ENCODE data around the gene WDFY2.

WDFY2 gene

DNA sequence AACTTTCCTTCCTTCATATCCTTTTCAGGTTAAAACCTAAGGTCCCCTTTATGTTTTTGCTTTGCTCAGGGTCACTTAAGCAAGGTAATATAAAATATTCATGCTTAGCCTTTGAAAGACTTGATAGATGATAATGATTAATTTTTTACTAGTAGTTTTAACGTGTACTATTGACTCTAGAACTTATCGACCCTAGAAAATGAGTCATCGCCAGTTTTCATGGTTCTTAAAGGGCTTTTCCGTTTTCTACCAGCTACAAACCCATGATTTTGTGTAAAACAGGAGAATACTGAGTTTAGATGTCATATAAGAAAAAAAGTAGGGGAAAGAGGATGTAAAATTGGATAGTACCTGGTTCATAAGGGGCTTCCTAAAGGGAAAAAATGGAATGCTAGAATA, 144.0 kb downstream of the WDFY2 start:
- Histone ChIP-seq H3K36me3 (ENCODE audit: insufficient read depth, low read length) (peaks cover 7% of the 10 kb centered on the region), H3K9me3 (ENCODE audit: low read length) (peaks cover 1% of the 10 kb centered on the region), H3K4me1 (ENCODE audit: insufficient read depth, low read length) (peaks cover 19% of the 10 kb centered on the region), H3K27me3 (ENCODE audit: insufficient read depth, low read length) (no peaks in the 10 kb centered on the region), H3K4me3 (ENCODE audit: low read length) (no peak overlapping the region), H2AFZ (ENCODE audit: low read depth, low read length) (no peak overlapping the region)

- Histone ChIP-seq H3K4me1 (ENCODE audit: insufficient read depth, low read length) (peaks cover 26% of the 10 kb centered on the region), H3K27me3 (ENCODE audit: insufficient read depth, low read length) (no peaks in the 10 kb centered on the region), H3K36me3 (ENCODE audit: insufficient read depth, low read length) (peaks cover 7% of the 10 kb centered on the region), H2AFZ (ENCODE audit: low read depth, low read length) (no peak overlapping the region), H3K9me3 (ENCODE audit: low read length) (peaks cover 1% of the 10 kb centered on the region), H3K4me3 (ENCODE audit: low read length) (no peak overlapping the region)
These were observed 144.7 kb downstream of the WDFY2 start for GRCh38 chr13:51728972-51729371.

DNA sequence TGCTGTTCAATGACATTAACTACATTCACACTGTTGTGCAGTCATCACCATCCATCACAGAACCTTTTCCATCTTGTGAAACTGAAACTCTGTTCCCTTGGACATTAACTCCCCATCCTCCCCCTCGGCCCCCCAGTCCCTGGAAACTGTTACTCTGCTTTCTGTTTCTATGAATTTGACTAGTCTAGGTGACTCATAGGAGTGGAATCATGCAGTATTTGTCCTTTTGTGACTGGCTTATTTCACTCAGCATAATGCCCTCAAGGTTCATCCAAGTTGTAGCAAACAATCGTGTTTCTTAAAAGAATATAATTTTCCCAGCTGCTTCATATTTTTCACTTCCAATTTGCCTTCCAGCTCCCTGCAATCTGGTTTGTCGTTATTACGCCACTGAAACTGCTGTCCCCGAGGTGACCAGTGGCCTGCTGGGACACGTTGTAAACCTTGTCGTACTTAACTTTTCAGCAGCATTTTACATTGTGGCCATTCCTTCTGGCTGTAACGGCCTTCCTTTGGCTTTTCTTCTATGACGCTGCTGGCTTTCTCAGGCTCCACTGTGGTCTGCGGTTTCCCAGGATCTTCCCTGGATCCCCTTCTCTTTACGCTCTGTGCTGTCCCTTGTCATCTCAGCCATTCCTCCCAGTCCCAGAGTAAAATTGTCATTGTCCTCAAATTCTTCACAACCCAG, 145.7 kb downstream of the WDFY2 start:
- Histone ChIP-seq H2AFZ (ENCODE audit: low read depth, low read length) (no peak overlapping the region), H3K9me3 (ENCODE audit: low read length) (peaks cover 1% of the 10 kb centered on the region), H3K4me3 (ENCODE audit: low read length) (no peak overlapping the region), H3K27me3 (ENCODE audit: insufficient read depth, low read length) (no peaks in the 10 kb centered on the region), H3K36me3 (ENCODE audit: insufficient read depth, low read length) (peaks cover 7% of the 10 kb centered on the region), H3K4me1 (ENCODE audit: insufficient read depth, low read length) (peaks cover 26% of the 10 kb centered on the region)

DNA sequence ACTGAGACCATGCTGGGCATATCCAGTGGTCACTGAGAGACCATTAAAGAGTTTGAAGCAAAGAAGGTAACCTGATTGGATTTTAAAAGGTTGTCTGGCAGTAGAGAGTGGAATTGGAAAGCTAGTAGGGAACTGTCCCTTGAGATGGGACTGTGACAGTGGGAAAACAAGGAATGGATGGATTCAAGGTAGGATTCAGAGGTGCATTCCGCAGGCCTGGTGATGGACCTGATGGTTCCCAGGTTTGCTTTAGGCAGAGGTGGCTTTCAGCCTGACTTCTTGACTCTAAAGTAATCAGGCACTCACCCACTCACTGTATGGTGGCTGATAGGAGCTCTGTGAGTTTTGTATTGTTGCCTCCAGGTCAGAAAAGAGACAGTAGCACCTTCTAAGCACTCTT, 146.7 kb downstream of the WDFY2 start:
- no peaks in the 10 kb centered on the region for H3K27me3 ChIP-seq (ENCODE audit: insufficient read depth, low read length)
- no peak overlapping the region for H3K4me3 ChIP-seq (ENCODE audit: low read length)
- peaks cover 1% of the 10 kb centered on the region for H3K9me3 ChIP-seq (ENCODE audit: low read length)
- H3K36me3 ChIP-seq (ENCODE audit: insufficient read depth, low read length): peaks cover 10% of the 10 kb centered on the region
- no peak overlapping the region for H2AFZ ChIP-seq (ENCODE audit: low read depth, low read length)
- H3K4me1 ChIP-seq (ENCODE audit: insufficient read depth, low read length): peaks cover 26% of the 10 kb centered on the region

DNA sequence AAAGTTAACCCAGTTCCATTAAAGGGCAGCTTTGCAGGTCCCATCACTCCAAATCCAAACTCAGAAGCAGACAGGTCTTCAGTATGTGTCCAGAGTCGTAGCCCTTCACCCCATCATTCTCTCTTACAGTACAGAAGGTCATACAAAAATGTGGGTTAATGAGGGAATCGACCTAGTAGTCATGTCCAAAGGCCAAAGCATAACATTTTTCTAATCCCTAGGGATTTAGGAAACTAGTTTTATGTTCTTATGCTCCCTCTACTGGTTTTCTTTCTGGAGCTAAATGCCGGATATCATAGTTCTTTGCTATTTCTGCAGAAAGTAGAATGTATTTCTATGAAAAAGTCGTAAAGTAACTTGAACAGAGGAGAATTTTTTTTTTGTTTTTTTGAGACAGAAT, 147.5 kb downstream of the WDFY2 start:
- H3K4me3 ChIP-seq (ENCODE audit: low read length): no peak overlapping the region
- H3K36me3 ChIP-seq (ENCODE audit: insufficient read depth, low read length): peaks cover 10% of the 10 kb centered on the region
- no peak overlapping the region for H2AFZ ChIP-seq (ENCODE audit: low read depth, low read length)
- no peaks in the 10 kb centered on the region for H3K27me3 ChIP-seq (ENCODE audit: insufficient read depth, low read length)
- peaks cover 1% of the 10 kb centered on the region for H3K9me3 ChIP-seq (ENCODE audit: low read length)
- peaks cover 26% of the 10 kb centered on the region for H3K4me1 ChIP-seq (ENCODE audit: insufficient read depth, low read length)

GRCh38 chr13:51733374-51734298, 149.4 kb downstream of the WDFY2 start:
- H3K4me3 ChIP-seq (ENCODE audit: low read length): no peak overlapping the region
- no peaks in the 10 kb centered on the region for H3K9me3 ChIP-seq (ENCODE audit: low read length)
- H3K27me3 ChIP-seq (ENCODE audit: insufficient read depth, low read length): no peaks in the 10 kb centered on the region
- H3K4me1 ChIP-seq (ENCODE audit: insufficient read depth, low read length): peaks cover 22% of the 10 kb centered on the region
- H3K36me3 ChIP-seq (ENCODE audit: insufficient read depth, low read length): peaks cover 3% of the 10 kb centered on the region
- H2AFZ ChIP-seq (ENCODE audit: low read depth, low read length): no peak overlapping the region

DNA sequence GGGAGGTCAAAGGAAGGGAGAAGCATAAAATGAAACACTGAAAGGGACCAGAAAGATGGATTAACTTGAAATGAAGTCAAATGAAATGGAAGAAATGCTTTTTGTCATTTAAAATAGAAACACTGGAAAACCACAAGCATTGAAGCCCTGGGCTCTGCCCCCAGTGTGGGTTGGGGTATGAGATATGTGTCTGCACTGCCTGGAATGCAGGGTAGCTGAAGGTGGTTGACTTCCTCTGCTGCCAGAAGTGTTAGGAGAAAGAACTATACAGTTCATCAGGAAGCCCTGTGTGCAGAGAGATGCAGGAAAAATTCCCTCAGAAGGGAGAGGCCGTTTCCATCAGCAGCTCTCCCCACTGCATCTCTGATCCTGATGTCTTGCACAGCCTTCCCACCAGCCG, 150.5 kb downstream of the WDFY2 start:
- Histone ChIP-seq H3K9me3 (ENCODE audit: low read length) (no peaks in the 10 kb centered on the region), H2AFZ (ENCODE audit: low read depth, low read length) (no peak overlapping the region), H3K4me1 (ENCODE audit: insufficient read depth, low read length) (peaks cover 18% of the 10 kb centered on the region)

GRCh38 chr13:51737609-51738008, 153.3 kb downstream of the WDFY2 start:
- H3K4me3 ChIP-seq (ENCODE audit: low read length): no peak overlapping the region
- H3K4me1 ChIP-seq (ENCODE audit: insufficient read depth, low read length): peaks cover 14% of the 10 kb centered on the region
- H3K36me3 ChIP-seq (ENCODE audit: insufficient read depth, low read length): peaks cover 18% of the 10 kb centered on the region
- H3K27me3 ChIP-seq (ENCODE audit: insufficient read depth, low read length): no peaks in the 10 kb centered on the region
- no peaks in the 10 kb centered on the region for H3K9me3 ChIP-seq (ENCODE audit: low read length)
- H2AFZ ChIP-seq (ENCODE audit: low read depth, low read length): no peak overlapping the region

More for the DNA sequence above, 150.5 kb downstream of the WDFY2 start:
- no peaks in the 10 kb centered on the region for H3K27me3 ChIP-seq (ENCODE audit: insufficient read depth, low read length)
- H3K36me3 ChIP-seq (ENCODE audit: insufficient read depth, low read length): peaks cover 8% of the 10 kb centered on the region
- no peak overlapping the region for H3K4me3 ChIP-seq (ENCODE audit: low read length)

GRCh38 chr13:51738226-51738905, 154.1 kb downstream of the WDFY2 start:
- Histone ChIP-seq H3K4me3 (ENCODE audit: low read length) (no peak overlapping the region), H2AFZ (ENCODE audit: low read depth, low read length) (no peak overlapping the region), H3K9me3 (ENCODE audit: low read length) (no peaks in the 10 kb centered on the region), H3K4me1 (ENCODE audit: insufficient read depth, low read length) (peaks cover 11% of the 10 kb centered on the region), H3K36me3 (ENCODE audit: insufficient read depth, low read length) (peaks cover 18% of the 10 kb centered on the region), H3K27me3 (ENCODE audit: insufficient read depth, low read length) (no peaks in the 10 kb centered on the region)

GRCh38 chr13:51739027-51739764, 154.9 kb downstream of the WDFY2 start:
- no peaks in the 10 kb centered on the region for H3K27me3 ChIP-seq (ENCODE audit: insufficient read depth, low read length)
- H2AFZ ChIP-seq (ENCODE audit: low read depth, low read length): no peak overlapping the region
- no peak overlapping the region for H3K4me3 ChIP-seq (ENCODE audit: low read length)
- peaks cover 5% of the 10 kb centered on the region for H3K4me1 ChIP-seq (ENCODE audit: insufficient read depth, low read length)
- peaks cover 22% of the 10 kb centered on the region for H3K36me3 ChIP-seq (ENCODE audit: insufficient read depth, low read length)
- no peaks in the 10 kb centered on the region for H3K9me3 ChIP-seq (ENCODE audit: low read length)

DNA sequence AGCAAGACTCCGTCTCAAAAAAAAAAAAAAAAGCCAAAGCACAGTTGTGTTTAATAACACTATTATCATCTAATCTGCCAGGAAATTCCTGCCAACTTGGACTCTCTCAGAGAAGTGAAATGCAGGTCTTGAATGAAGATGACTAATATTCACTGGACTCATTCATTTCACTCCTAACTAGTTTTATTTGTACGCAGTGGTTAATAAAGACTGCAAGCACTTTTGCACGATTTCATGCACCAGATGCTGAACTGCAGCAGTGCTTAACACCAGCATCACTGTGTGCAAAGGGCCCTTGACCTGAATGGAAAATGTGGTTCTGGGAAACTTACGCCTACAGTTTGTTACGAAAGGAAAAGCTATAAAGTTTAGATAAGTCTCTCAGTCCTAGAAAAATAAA, 156.4 kb downstream of the WDFY2 start:
- no peaks in the 10 kb centered on the region for H3K27me3 ChIP-seq (ENCODE audit: insufficient read depth, low read length)
- H3K4me3 ChIP-seq (ENCODE audit: low read length): no peak overlapping the region
- peaks cover 5% of the 10 kb centered on the region for H3K4me1 ChIP-seq (ENCODE audit: insufficient read depth, low read length)
- H3K36me3 ChIP-seq (ENCODE audit: insufficient read depth, low read length): peaks cover 21% of the 10 kb centered on the region
- H2AFZ ChIP-seq (ENCODE audit: low read depth, low read length): no peak overlapping the region
- H3K9me3 ChIP-seq (ENCODE audit: low read length): no peaks in the 10 kb centered on the region

GRCh38 chr13:51742031-51742430, 157.8 kb downstream of the WDFY2 start:
- Histone ChIP-seq H3K36me3 (ENCODE audit: insufficient read depth, low read length) (peaks cover 20% of the 10 kb centered on the region), H3K4me3 (ENCODE audit: low read length) (no peak overlapping the region), H3K27me3 (ENCODE audit: insufficient read depth, low read length) (no peaks in the 10 kb centered on the region), H3K9me3 (ENCODE audit: low read length) (no peaks in the 10 kb centered on the region), H3K4me1 (ENCODE audit: insufficient read depth, low read length) (peaks cover 5% of the 10 kb centered on the region), H2AFZ (ENCODE audit: low read depth, low read length) (no peak overlapping the region)

Data from neuron (in vitro differentiated cells).